Right lobe of liver (tissue), 4 donors: Measurements from ENCODE around the gene LETM1.

Experiments used
- CTCF ChIP-seq, 4 donors: fragments of 200-600 bp in 3 of 4; fragments of 450-650 bp in 1 of 4; IDR thresholded peaks; one replicate each; pipeline versions ENCODE4 v1.5.1 to v1.8.0; 2016 to 2022; ENCODE audit warnings: antibody characterized with exemption in 4 of 4, mild to moderate bottlenecking in 2 of 4
- POLR2A ChIP-seq: fragments of 450-650 bp; IDR thresholded peaks from one replicate; pipeline ENCODE4 v1.6.1; 2017; ENCODE audit warnings: antibody characterized with exemption, mild to moderate bottlenecking
- donor health status: DM: no; HTN: no; CAD: no.
- donor health status: DM: no; HTN: no; CAD: no.
- donor health status: DM: no; HTN: yes; CAD: no.

GRCh38 chr4:1904042-1904441 is 48.1 kb upstream of the LETM1 start:
- TF ChIP-seq CTCF (IDR thresholded peaks at IDR 0.05) = no peak
- TF ChIP-seq POLR2A = no peak
